ENCODE data around the gene ARHGAP44. TPM values are rescaled to one million over a fixed set of nuclear protein-coding genes. Genes with fewer than 3 reads are reported as not detected.

The ARHGAP44 gene
- total RNA-seq, 3 donors from 2014 or later = 34.4 to 92.3 (median 52.0) TPM

DNA sequence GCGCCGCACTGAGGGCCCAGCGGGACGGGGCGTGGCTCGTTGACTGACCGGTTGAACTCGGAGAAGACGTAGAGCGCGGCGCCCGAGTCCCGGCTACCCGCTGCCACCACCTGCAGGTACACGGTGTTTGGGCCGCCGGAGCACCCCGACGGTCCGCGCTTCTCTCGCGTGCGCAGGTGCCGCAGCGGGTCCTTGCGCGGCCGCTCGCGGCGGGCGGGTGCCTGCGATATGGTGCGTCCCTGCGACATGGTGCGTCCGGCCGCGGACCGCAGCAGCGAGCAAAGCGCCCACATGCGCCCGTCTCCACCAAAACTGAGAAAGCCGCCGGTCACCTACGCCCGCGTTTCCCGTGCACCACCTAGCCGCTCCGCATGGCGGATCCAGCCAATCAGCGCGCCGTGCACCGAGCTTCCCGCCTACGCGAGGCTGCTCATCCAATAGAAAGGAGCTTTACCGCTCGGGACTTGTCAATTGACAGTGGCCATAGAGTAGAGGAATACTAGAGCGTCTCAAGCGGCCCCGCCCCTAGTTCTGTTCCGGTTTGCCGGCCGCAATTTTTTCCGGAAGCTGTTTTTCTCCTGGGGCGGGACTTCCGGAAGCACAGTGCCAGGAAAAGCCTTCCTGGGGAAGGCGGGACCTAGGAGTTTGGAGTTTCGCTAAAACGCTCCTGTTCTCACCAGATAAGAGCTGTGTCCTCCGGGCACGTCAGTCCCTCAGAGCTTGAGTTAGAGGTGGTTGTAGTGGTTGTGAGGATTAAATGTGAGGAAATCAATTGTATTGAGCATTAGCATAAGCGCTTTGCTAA, 228.6 kb downstream of the ARHGAP44 start, which contains the start of gene ELAC2:
TSS of gene ELAC2 (minus strand) at position 373 of the 805 bp plus-strand sequence. CDS start at position 293, 80 bp downstream.
- intact Hi-C loops (cut with DNase I, micrococcal nuclease) = no loop called here
- H3K4me1 ChIP-seq (ENCODE audit: low read depth) = peaks cover 9% of the 10 kb centered on the region
- TF ChIP-seq, protein P1, sequence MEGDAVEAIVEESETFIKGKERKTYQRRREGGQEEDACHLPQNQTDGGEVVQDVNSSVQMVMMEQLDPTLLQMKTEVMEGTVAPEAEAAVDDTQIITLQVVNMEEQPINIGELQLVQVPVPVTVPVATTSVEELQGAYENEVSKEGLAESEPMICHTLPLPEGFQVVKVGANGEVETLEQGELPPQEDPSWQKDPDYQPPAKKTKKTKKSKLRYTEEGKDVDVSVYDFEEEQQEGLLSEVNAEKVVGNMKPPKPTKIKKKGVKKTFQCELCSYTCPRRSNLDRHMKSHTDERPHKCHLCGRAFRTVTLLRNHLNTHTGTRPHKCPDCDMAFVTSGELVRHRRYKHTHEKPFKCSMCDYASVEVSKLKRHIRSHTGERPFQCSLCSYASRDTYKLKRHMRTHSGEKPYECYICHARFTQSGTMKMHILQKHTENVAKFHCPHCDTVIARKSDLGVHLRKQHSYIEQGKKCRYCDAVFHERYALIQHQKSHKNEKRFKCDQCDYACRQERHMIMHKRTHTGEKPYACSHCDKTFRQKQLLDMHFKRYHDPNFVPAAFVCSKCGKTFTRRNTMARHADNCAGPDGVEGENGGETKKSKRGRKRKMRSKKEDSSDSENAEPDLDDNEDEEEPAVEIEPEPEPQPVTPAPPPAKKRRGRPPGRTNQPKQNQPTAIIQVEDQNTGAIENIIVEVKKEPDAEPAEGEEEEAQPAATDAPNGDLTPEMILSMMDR (IDR thresholded peaks at IDR 0.05) = peak; percentile 10
- DNase-seq (peak; percentile 98 to 99 (median 98)), ATAC-seq (peak; percentile 99)
- H3K36me3 ChIP-seq (ENCODE audit: low read depth) = peaks cover 4% of the 10 kb centered on the region
- peak within 1 kb of the TSS; percentile 53 for H3K4me3 ChIP-seq
- no peaks in the 10 kb centered on the region for H3K9me3 ChIP-seq

DNA sequence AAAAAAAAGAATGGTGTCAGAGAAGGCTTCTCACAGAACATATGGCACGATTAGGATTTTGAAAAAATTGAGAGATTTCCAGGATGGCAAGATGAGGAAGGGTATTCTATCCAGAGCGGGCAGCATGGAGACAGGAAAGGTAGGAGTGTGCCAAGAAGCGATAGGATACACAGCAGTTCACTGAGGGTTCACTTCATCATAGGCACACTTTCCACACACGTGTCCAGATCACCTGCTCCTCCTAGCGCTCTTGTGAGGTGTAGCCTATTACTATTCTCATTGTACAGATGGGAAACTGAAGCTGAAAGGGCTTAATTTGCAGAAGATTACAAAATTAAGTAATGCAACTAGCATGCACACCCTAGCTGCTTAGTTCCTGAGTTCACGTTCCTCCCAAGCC, 234.7 kb downstream of the ARHGAP44 start:
- intact Hi-C loops (cut with DNase I, micrococcal nuclease) = no loop called here
- ATAC-seq (peak; percentile 80), DNase-seq (no peak)
- H3K4me3 ChIP-seq = no peak overlapping the region
- H3K36me3 ChIP-seq (ENCODE audit: low read depth) = no peaks in the 10 kb centered on the region
- peaks cover 7% of the 10 kb centered on the region for H3K4me1 ChIP-seq (ENCODE audit: low read depth)
- TF ChIP-seq, protein P1 (IDR thresholded peaks at IDR 0.05) = no peak
- no peaks in the 10 kb centered on the region for H3K9me3 ChIP-seq

DNA sequence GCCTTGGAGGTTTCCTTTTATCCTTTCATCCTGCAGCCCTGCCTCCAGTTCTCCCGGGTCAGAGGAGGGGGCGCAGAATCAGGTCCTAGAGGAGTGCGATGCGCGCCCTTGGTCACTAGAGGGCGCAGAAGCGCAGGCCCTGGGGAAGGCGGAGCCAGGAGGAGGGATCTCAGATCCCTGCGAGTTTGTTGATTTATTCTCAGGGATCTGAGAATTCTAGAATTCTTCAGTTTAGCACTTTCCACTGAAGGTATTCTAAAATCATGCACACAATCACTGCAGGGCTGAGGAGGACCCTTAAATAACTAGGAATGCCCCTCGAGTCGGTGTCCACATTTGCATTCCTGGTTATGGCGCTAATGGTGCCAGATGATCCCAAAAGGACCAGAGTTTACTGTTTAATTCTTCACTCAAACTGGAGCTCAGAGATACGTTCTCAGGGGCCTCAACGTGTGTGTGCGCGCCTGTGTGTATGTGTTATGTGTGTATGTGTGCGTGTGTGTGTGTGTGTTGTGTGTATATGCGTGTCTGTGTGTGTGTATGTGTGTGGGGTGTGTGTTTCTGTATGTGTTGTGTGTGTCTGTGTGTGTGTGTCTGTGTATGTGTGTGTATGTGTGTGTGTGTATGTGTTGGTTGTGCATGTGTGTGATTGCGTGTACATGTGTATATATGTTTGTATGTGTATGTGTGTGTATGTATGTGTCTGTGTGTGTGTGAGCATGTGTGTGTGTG, 235.4 kb downstream of the ARHGAP44 start:
- DNase-seq (peak; percentile 61 to 78 (median 65)), ATAC-seq (peak; percentile 96)
- peaks cover 7% of the 10 kb centered on the region for H3K4me1 ChIP-seq (ENCODE audit: low read depth)
- no peak overlapping the region for H3K4me3 ChIP-seq
- H3K36me3 ChIP-seq (ENCODE audit: low read depth) = no peaks in the 10 kb centered on the region
- TF ChIP-seq, protein P1 (IDR thresholded peaks at IDR 0.05) = peak; percentile 92
- intact Hi-C loops (cut with DNase I, micrococcal nuclease) = no loop called here
- no peaks in the 10 kb centered on the region for H3K9me3 ChIP-seq

DNA sequence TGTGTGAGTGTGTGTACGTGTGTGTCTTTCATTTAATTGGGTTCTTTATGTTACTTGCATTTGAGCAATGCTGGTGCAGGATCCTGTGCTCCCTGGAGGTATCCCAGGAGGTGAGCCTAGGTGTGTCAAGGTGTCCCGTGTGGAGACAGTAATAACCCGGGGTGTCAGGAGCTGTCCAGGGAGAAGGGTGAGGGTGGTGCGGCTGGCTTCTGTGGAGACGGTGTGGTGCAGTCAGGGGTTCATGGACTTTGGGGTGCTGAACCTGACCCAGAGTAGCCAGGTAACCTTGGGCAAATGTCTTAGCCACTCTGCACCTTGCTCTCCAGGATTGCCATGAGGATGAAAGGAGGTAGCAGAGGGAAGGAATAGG, 235.9 kb downstream of the ARHGAP44 start:
- no peak for DNase-seq
- no peak for ATAC-seq
- intact Hi-C loops (cut with DNase I, micrococcal nuclease) = no loop called here

DNA sequence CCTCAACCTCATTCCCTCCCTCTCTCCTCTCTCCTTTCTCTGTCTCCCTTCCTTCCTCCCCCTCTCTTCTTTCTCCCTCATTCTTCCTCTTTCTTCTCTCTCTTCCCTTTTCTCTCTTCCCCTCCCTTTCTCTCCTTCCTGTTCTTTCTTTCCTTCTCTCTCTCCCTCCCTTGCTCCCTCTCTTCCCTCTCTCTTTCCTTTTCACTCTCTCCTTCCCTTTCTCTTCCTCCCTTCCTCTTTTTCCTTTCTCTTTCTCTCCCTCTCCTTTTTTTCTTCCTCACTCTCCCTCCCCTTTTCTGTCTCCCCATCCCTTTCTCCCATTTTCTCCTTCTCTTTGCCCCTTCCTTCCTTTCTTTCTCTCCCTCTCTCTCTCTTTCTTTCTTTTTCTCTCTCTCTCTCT, 236.4 kb downstream of the ARHGAP44 start:
- DNase-seq (no peak), ATAC-seq (no peak)
- H3K4me1 ChIP-seq (ENCODE audit: low read depth) = peaks cover 7% of the 10 kb centered on the region
- H3K36me3 ChIP-seq (ENCODE audit: low read depth) = no peaks in the 10 kb centered on the region
- H3K4me3 ChIP-seq = no peak overlapping the region
- intact Hi-C loops (cut with DNase I, micrococcal nuclease) = no loop called here
- TF ChIP-seq, protein P1 (IDR thresholded peaks at IDR 0.05) = no peak
- H3K9me3 ChIP-seq = no peaks in the 10 kb centered on the region

More for the DNA sequence above, 235.9 kb downstream of the ARHGAP44 start:
- no peaks in the 10 kb centered on the region for H3K36me3 ChIP-seq (ENCODE audit: low read depth)
- H3K9me3 ChIP-seq = no peaks in the 10 kb centered on the region
- peaks cover 7% of the 10 kb centered on the region for H3K4me1 ChIP-seq (ENCODE audit: low read depth)
- H3K4me3 ChIP-seq = no peak overlapping the region
- TF ChIP-seq, protein P1 (IDR thresholded peaks at IDR 0.05) = no peak
